ENCODE data around the gene ANKS1B.

- TF ChIP-seq CTCF (IDR thresholded peaks at IDR 0.05; ENCODE audit: insufficient read depth, low read depth, low read length), result no peak
- TF ChIP-seq EZH2 (IDR thresholded peaks at IDR 0.05; ENCODE audit: insufficient read depth, low read length), result no peak
These were observed 789.3 kb downstream of the ANKS1B start for GRCh38 chr12:99195474-99195873.
